Keratinocyte (primary cell): ENCODE measurements around the gene PCDHA3. TPM values are rescaled to one million over a fixed set of nuclear protein-coding genes. Genes with fewer than 3 reads are reported as not detected.
"Not testable (repeated sequence)": the region's sequence is repeated elsewhere in the genome, so short reads cannot be mapped to it uniquely, and the experiment has no call there.

Source experiments
- DNase-seq: peaks from one replicate; pipeline ENCODE4 v3.0.0-alpha.2; 2011; ENCODE audit warnings: low read depth, missing footprints, low spot score
- FAIRE-seq: peaks from 2 replicates; lab custom pipeline; 2011; peaks lifted over from hg19 to GRCh38; lab: Jason Lieb, UNC
- H2AFZ ChIP-seq: 2 replicates; pipeline ENCODE4 v1.6.0; 2012; ENCODE audit warnings: low read length, control low read depth, inconsistent platforms; ENCODE audit not compliant: control insufficient read depth
- H3K27ac ChIP-seq: 2 replicates; pipeline ENCODE4 v1.5.1; 2011; ENCODE audit warnings: low read length; ENCODE audit not compliant: control insufficient read depth, insufficient read depth
- H3K27me3 ChIP-seq: 3 replicates; pipeline ENCODE4 v1.6.0; 2011; ENCODE audit warnings: low read length; ENCODE audit not compliant: control insufficient read depth, insufficient read depth; ENCODE audit errors: extremely low read depth
- H3K36me3 ChIP-seq, 2 experiments: 2 replicates in 1 of 2; 3 replicates in 1 of 2; pipeline ENCODE4 v1.5.1; 2011; ENCODE audit warnings: low read length in 2 of 2, mild to moderate bottlenecking in 1 of 2; ENCODE audit not compliant: control insufficient read depth in 2 of 2, insufficient read depth in 2 of 2; ENCODE audit errors: extremely low read depth in 1 of 2
- H3K4me1 ChIP-seq: 3 replicates; pipeline ENCODE4 v1.5.1; 2011; ENCODE audit warnings: low read length; ENCODE audit not compliant: control insufficient read depth, insufficient read depth; ENCODE audit errors: extremely low read depth
- H3K4me2 ChIP-seq: 3 replicates; pipeline ENCODE4 v1.6.0; 2011; ENCODE audit warnings: low read depth, low read length; ENCODE audit not compliant: control insufficient read depth, insufficient read depth; ENCODE audit errors: extremely low read depth
- H3K4me3 ChIP-seq, 3 experiments: fragments of 200-600 bp in 1 of 3; sonication (generic) in 1 of 3; 2 replicates in 2 of 3; 3 replicates in 1 of 3; pipeline ENCODE4 v1.5.1; 2011 to 2016; ENCODE audit warnings: low read length in 3 of 3, mild to moderate bottlenecking in 3 of 3, control low read depth in 2 of 3, inconsistent platforms in 1 of 3, low read depth in 1 of 3, mixed read lengths in 1 of 3, mixed run types in 1 of 3, moderate library complexity in 1 of 3; ENCODE audit not compliant: control insufficient read depth in 2 of 3, insufficient read depth in 2 of 3; ENCODE audit errors: extremely low read depth in 1 of 3
- H3K79me2 ChIP-seq: 2 replicates; pipeline ENCODE4 v1.6.0; 2012; ENCODE audit warnings: low read length; ENCODE audit not compliant: control insufficient read depth, insufficient read depth
- H3K9ac ChIP-seq: 3 replicates; pipeline ENCODE4 v1.6.0; 2011; ENCODE audit warnings: low read length; ENCODE audit not compliant: control insufficient read depth, insufficient read depth; ENCODE audit errors: extremely low read depth
- H3K9me1 ChIP-seq: 3 replicates; pipeline ENCODE4 v1.6.0; 2011; ENCODE audit warnings: low read length; ENCODE audit not compliant: control insufficient read depth, insufficient read depth; ENCODE audit errors: extremely low read depth
- H3K9me3 ChIP-seq: 2 replicates; pipeline ENCODE4 v1.5.1; 2012; ENCODE audit warnings: low read depth, low read length; ENCODE audit not compliant: control insufficient read depth
- H4K20me1 ChIP-seq: 3 replicates; pipeline ENCODE4 v1.6.0; 2011; ENCODE audit warnings: low read length; ENCODE audit not compliant: control insufficient read depth, insufficient read depth; ENCODE audit errors: extremely low read depth
- CTCF ChIP-seq, 3 experiments: IDR thresholded peaks in 1 of 3; conservative IDR thresholded peaks in 1 of 3; optimal IDR thresholded peaks in 1 of 3; 2 replicates in 2 of 3; 3 replicates in 1 of 3; pipeline versions ENCODE3 to v1.5.1; 2011; ENCODE audit warnings: low read length in 3 of 3, mild to moderate bottlenecking in 3 of 3, moderate library complexity in 2 of 3, control low read depth in 1 of 3, inconsistent platforms in 1 of 3; ENCODE audit not compliant: insufficient read depth in 2 of 3; ENCODE audit errors: extremely low read depth in 1 of 3
- EZH2 ChIP-seq: IDR thresholded peaks from one replicate; pipeline ENCODE4 v1.6.1; 2012; ENCODE audit warnings: inconsistent platforms, mild to moderate bottlenecking, low read length, moderate library complexity
- dilution Hi-C: fragments of 300-500 bp; cut with MboI; formaldehyde crosslinking; loops from one replicate; pipeline ENCODE4 v1.7.0; 2020; ENCODE audit warnings: low sequenced_read_pairs; ENCODE audit not compliant: extremely low pct_ligation_motif_present
- polyA plus RNA-seq, 5 experiments: library from polyadenylated mRNA; depleted of rRNA in 3 of 5; stranded (reverse) in 3 of 5; stranded (forward) in 1 of 5; unstranded in 1 of 5; fragments of >200 nt; gene quantifications; 1 replicate in 1 of 5; 2 replicates in 3 of 5; 3 replicates in 1 of 5; pipeline versions ENCODE4 v1.2.1 to v1.2.3, GENCODE V29; 2011 to 2012; ENCODE audit warnings: missing spikeins in 2 of 5, low read depth in 1 of 5, low replicate concordance in 1 of 5

PCDHA3 gene
- polyA plus RNA-seq, 1 donor (not counting 4 experiments of a cell fraction or from before 2014, with no cell fraction given): 0.01 TPM

GRCh38 chr5:140787849-140788504 lies 12.9 kb upstream of the PCDHA3 start:
- FAIRE-seq, H3K27me3 ChIP-seq, H3K36me3 ChIP-seq, DNase-seq, H3K9ac ChIP-seq, H3K4me2 ChIP-seq, H3K4me3 ChIP-seq, H4K20me1 ChIP-seq, H3K9me1 ChIP-seq, dilution Hi-C loops, H3K27ac ChIP-seq, H3K4me1 ChIP-seq, H3K79me2 ChIP-seq, H2AFZ ChIP-seq: not testable (repeated sequence)
- H3K9me3 ChIP-seq: peaks cover 17% of the 10 kb centered on the region

- H3K27me3 ChIP-seq: no peaks in the 10 kb centered on the region
- dilution Hi-C loops: no loop called here
- H3K9me1 ChIP-seq: no peaks in the 10 kb centered on the region
- no peak overlapping the region for H2AFZ ChIP-seq
- H4K20me1 ChIP-seq: no peaks in the 10 kb centered on the region
- no peaks in the 10 kb centered on the region for H3K36me3 ChIP-seq
- no peak overlapping the region for H3K27ac ChIP-seq
- no peak overlapping the region for H3K9ac ChIP-seq
- DNase-seq (no peak), FAIRE-seq (no peak)
- H3K4me1 ChIP-seq: no peaks in the 10 kb centered on the region
- TF ChIP-seq EZH2 (no peak), CTCF (optimal IDR thresholded peaks at IDR 0.05 in 1 of 3, IDR thresholded peaks at IDR 0.05 in 1 of 3, conservative IDR thresholded peaks at IDR 0.05 in 1 of 3; ENCODE audit: extremely low read depth in 1 of 3, insufficient read depth in 2 of 3, low read length in 3 of 3) (no peak)
- no peak overlapping the region for H3K4me2 ChIP-seq
- H3K9me3 ChIP-seq: peaks cover 24% of the 10 kb centered on the region
- H3K79me2 ChIP-seq: no peaks in the 10 kb centered on the region
- no peak overlapping the region for H3K4me3 ChIP-seq
Measured at GRCh38 chr5:140791089-140791488, 9.8 kb upstream of the PCDHA3 start.
